ENCODE results near the gene TCF4. TPM values are rescaled to one million over a fixed set of nuclear protein-coding genes. Genes with fewer than 3 reads are reported as not detected.

Gene TCF4
- total and polyA plus RNA-seq, 2 donors (not counting 1 experiment from before 2014, with no cell fraction given) = 68.5 to 353 TPM

DNA sequence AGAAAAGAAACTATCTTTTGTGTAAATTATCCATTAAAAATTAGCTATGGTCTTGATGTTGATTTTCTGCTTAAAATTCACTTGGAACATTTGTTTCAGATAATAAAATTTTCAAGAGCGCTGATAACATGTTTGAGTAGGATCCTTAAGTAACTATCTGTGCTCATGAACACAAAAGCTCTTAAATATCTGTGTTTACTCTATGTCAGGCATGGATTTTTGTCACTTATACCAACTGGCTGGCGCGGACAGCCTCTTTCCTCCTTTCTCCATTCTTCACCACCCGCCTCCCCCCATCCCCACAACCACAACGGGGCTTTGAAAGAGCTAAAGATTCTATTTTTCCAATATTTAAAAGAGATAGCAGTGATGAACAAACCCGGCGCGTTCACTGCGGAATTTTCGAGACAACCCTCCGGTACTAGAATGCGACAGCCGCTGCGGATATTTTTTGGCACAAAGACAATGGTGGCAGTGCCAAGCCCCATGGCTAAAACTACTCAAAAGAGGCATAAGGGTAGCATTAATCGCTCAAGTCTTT, 181.5 kb downstream of the TCF4 start:
- TF ChIP-seq, protein P1, sequence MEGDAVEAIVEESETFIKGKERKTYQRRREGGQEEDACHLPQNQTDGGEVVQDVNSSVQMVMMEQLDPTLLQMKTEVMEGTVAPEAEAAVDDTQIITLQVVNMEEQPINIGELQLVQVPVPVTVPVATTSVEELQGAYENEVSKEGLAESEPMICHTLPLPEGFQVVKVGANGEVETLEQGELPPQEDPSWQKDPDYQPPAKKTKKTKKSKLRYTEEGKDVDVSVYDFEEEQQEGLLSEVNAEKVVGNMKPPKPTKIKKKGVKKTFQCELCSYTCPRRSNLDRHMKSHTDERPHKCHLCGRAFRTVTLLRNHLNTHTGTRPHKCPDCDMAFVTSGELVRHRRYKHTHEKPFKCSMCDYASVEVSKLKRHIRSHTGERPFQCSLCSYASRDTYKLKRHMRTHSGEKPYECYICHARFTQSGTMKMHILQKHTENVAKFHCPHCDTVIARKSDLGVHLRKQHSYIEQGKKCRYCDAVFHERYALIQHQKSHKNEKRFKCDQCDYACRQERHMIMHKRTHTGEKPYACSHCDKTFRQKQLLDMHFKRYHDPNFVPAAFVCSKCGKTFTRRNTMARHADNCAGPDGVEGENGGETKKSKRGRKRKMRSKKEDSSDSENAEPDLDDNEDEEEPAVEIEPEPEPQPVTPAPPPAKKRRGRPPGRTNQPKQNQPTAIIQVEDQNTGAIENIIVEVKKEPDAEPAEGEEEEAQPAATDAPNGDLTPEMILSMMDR (IDR thresholded peaks at IDR 0.05) = no peak
- no peak for TF ChIP-seq EZH2 (IDR thresholded peaks at IDR 0.05; ENCODE audit: borderline replicate concordance, insufficient read depth, low read depth, low read length, poor library complexity, severe bottlenecking)
- Histone ChIP-seq H4K20me1 (ENCODE audit: control insufficient read depth, insufficient read depth, low read length, poor library complexity, severe bottlenecking) (no peaks in the 10 kb centered on the region), H3K36me3 (replicated peaks in 1 of 2; ENCODE audit: control extremely low read depth in 1 of 2, control insufficient read depth in 1 of 2, extremely low read depth in 1 of 2, insufficient read depth in 2 of 2, low read length in 1 of 2) (peaks cover 0 to 3% of the 10 kb centered on the region in 2 experiments), H3K27me3 (replicated peaks in 1 of 4; ENCODE audit: control extremely low read depth in 1 of 4, control insufficient read depth in 3 of 4, insufficient read depth in 4 of 4, low read length in 3 of 4) (no peaks in the 10 kb centered on the region), H3K27ac (ENCODE audit: low read length in 2 of 2) (no peak overlapping the region), H2AFZ (ENCODE audit: insufficient read depth, low read depth, low read length, poor library complexity, severe bottlenecking) (no peak overlapping the region), H3K4me1 (ENCODE audit: control insufficient read depth in 2 of 2, insufficient read depth in 2 of 2, low read length in 2 of 2) (no peaks in the 10 kb centered on the region), H3K4me3 (ENCODE audit: control extremely low read depth in 1 of 5, extremely low read depth in 1 of 5, insufficient read depth in 1 of 5, low read depth in 2 of 5, low read length in 4 of 5) (no peak overlapping the region), H3K79me2 (ENCODE audit: control insufficient read depth, insufficient read depth, low read length) (peaks cover 47% of the 10 kb centered on the region), H3K9ac (ENCODE audit: low read length) (no peak overlapping the region), H3K4me2 (replicated peaks; ENCODE audit: low read depth, low read length, poor library complexity, severe bottlenecking) (no peak overlapping the region), H3K9me3 (ENCODE audit: control extremely low read depth in 1 of 3, control insufficient read depth in 2 of 3, insufficient read depth in 1 of 3, low read length in 2 of 3) (no peaks in the 10 kb centered on the region)
- CTCF ChIA-PET = interaction anchor here (1.2 kb wide), 1 partner anchor 14 kb away, joined by 4 read pairs; no protein-coding TSS in a partner anchor
- Mint-ChIP-seq H3K4me3 (no peak overlapping the region), H3K4me1 (peaks cover 12% of the 10 kb centered on the region), H3K27me3 (no peaks in the 10 kb centered on the region), H3K27ac (no peak overlapping the region), H3K9me3 (ENCODE audit: insufficient read depth) (no peaks in the 10 kb centered on the region)
- POLR2A ChIA-PET = interaction anchor here (0.7 kb wide), 1 partner anchor 901 kb away, joined by 9 read pairs; no protein-coding TSS in a partner anchor
- DNase-seq (no peak), ATAC-seq (ENCODE audit: low read depth) (no peak)
- WGBS (ENCODE audit: insufficient coverage) = 94% methylated on average over 6 of the region's 15 CpGs
- intact Hi-C loops (cut with micrococcal nuclease) = no loop called here

DNA sequence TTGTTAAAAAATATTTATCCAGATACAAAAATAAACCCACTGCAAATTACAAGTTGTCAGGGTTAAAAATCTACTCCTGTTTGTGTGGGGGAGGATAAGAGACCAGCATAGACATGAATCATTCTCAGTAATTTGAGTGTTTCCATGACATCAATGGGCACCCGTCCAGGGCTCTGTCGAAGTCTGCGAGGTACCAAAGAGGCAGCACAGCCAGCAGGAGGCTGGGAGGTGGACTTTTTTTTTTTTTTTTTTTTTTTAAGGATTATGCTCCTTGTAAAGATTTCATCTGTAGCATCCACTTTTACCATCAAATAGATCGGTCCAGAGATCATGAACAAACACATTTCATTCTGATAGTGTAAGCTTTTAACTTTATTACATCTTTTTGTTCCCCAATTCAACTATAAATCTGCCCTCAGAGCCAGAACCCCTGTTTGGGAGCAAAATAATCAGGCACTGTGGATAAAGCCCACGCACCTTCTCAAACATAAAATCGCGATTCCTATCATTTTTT, 182.0 kb downstream of the TCF4 start:
- H3K4me1 Mint-ChIP-seq = peaks cover 12% of the 10 kb centered on the region
- DNase-seq = no peak
- Histone ChIP-seq H4K20me1 (ENCODE audit: control insufficient read depth, insufficient read depth, low read length, poor library complexity, severe bottlenecking) (no peaks in the 10 kb centered on the region), H3K36me3 (replicated peaks in 1 of 2; ENCODE audit: control extremely low read depth in 1 of 2, control insufficient read depth in 1 of 2, extremely low read depth in 1 of 2, insufficient read depth in 2 of 2, low read length in 1 of 2) (peaks cover 0 to 3% of the 10 kb centered on the region in 2 experiments), H3K4me3 (ENCODE audit: control extremely low read depth in 1 of 5, extremely low read depth in 1 of 5, insufficient read depth in 1 of 5, low read depth in 2 of 5, low read length in 4 of 5) (no peak overlapping the region), H3K79me2 (ENCODE audit: control insufficient read depth, insufficient read depth, low read length) (peaks cover 47% of the 10 kb centered on the region), H3K27me3 (replicated peaks in 1 of 4; ENCODE audit: control extremely low read depth in 1 of 4, control insufficient read depth in 3 of 4, insufficient read depth in 4 of 4, low read length in 3 of 4) (no peaks in the 10 kb centered on the region), H3K27ac (ENCODE audit: low read length in 2 of 2) (no peak overlapping the region), H3K4me1 (ENCODE audit: control insufficient read depth in 2 of 2, insufficient read depth in 2 of 2, low read length in 2 of 2) (no peaks in the 10 kb centered on the region), H3K9ac (ENCODE audit: low read length) (no peak overlapping the region), H2AFZ (ENCODE audit: insufficient read depth, low read depth, low read length, poor library complexity, severe bottlenecking) (no peak overlapping the region), H3K4me2 (replicated peaks; ENCODE audit: low read depth, low read length, poor library complexity, severe bottlenecking) (no peak overlapping the region), H3K9me3 (ENCODE audit: control extremely low read depth in 1 of 3, control insufficient read depth in 2 of 3, insufficient read depth in 1 of 3, low read length in 2 of 3) (no peaks in the 10 kb centered on the region)
- TF ChIP-seq, protein P1 (IDR thresholded peaks at IDR 0.05) = no peak
- TF ChIP-seq EZH2 (IDR thresholded peaks at IDR 0.05; ENCODE audit: borderline replicate concordance, insufficient read depth, low read depth, low read length, poor library complexity, severe bottlenecking) = no peak
- ChIA-PET CTCF (interaction anchor here (1.2 kb wide), 1 partner anchor 14 kb away, joined by 4 read pairs; no protein-coding TSS in a partner anchor), POLR2A (interaction anchor here (0.7 kb wide), 1 partner anchor 902 kb away, joined by 9 read pairs; no protein-coding TSS in a partner anchor)
- no peak overlapping the region for H3K27ac Mint-ChIP-seq
- peak; percentile 36 for ATAC-seq (ENCODE audit: low read depth)
- WGBS (ENCODE audit: insufficient coverage) = no CpG with 5 or more reads among the region's 7 CpGs
- no peaks in the 10 kb centered on the region for H3K27me3 Mint-ChIP-seq
- intact Hi-C loops (cut with micrococcal nuclease) = no loop called here
- no peaks in the 10 kb centered on the region for H3K9me3 Mint-ChIP-seq (ENCODE audit: insufficient read depth)
- no peak overlapping the region for H3K4me3 Mint-ChIP-seq

Data from B cell (primary cell).